Hematopoietic multipotent progenitor cell treated with erythropoietin and hydrocortisone succinate and interleukin-3 and kit ligand, for 15 days (in vitro differentiated cells): Measurements from ENCODE around the gene UBAP2.
A peak's percentile ranks its signal among the peaks of the same experiment; 100 is the strongest.
"Not testable (repeated sequence)": the region's sequence is repeated elsewhere in the genome, so short reads cannot be mapped to it uniquely, and the experiment has no call there.

Source experiments
- DNase-seq: peaks from one replicate; pipeline ENCODE4 v3.0.0-alpha.2; 2015; ENCODE audit warnings: low spot score

The UBAP2 gene

GRCh38 chr9:34046784-34047379 lies 1.8 kb downstream of the UBAP2 start:
- no peak for DNase-seq

GRCh38 chr9:34045903-34046302 lies 2.8 kb downstream of the UBAP2 start:
- DNase-seq = no peak

GRCh38 chr9:34042074-34042473 lies 6.6 kb downstream of the UBAP2 start:
- DNase-seq = not testable (repeated sequence)

GRCh38 chr9:34038851-34039250 lies 9.8 kb downstream of the UBAP2 start:
- DNase-seq = not testable (repeated sequence)

GRCh38 chr9:34037626-34038025 lies 11.1 kb downstream of the UBAP2 start:
- no peak for DNase-seq

GRCh38 chr9:34036625-34037024 lies 12.1 kb downstream of the UBAP2 start:
- no peak for DNase-seq

GRCh38 chr9:34035656-34036055 lies 13.0 kb downstream of the UBAP2 start:
- no peak for DNase-seq

- DNase-seq = no peak
Measured at GRCh38 chr9:34034698-34035065, 14.0 kb downstream of the UBAP2 start.

- DNase-seq = no peak
Measured at GRCh38 chr9:34032631-34033030, 16.1 kb downstream of the UBAP2 start.

GRCh38 chr9:34027845-34028574 lies 20.7 kb downstream of the UBAP2 start:
- no peak for DNase-seq

- no peak for DNase-seq
Measured at GRCh38 chr9:34025811-34026210, 22.9 kb downstream of the UBAP2 start.

GRCh38 chr9:34025062-34025461 lies 23.6 kb downstream of the UBAP2 start:
- DNase-seq = no peak

- DNase-seq = not testable (repeated sequence)
Measured at GRCh38 chr9:34024476-34024875, 24.2 kb downstream of the UBAP2 start.

- no peak for DNase-seq
Measured at GRCh38 chr9:34016149-34016548, 32.5 kb downstream of the UBAP2 start.

GRCh38 chr9:34010979-34011378 lies 37.7 kb downstream of the UBAP2 start:
- DNase-seq = peak; percentile 65

- DNase-seq = no peak
Measured at GRCh38 chr9:34001951-34002350, 46.7 kb downstream of the UBAP2 start.

GRCh38 chr9:34001298-34001697 lies 47.4 kb downstream of the UBAP2 start:
- DNase-seq = no peak

- no peak for DNase-seq
Measured at GRCh38 chr9:33995449-33995848, 53.2 kb downstream of the UBAP2 start.

GRCh38 chr9:33993104-33993503 lies 55.6 kb downstream of the UBAP2 start:
- DNase-seq = no peak

- no peak for DNase-seq
Measured at GRCh38 chr9:33992632-33993031, 56.1 kb downstream of the UBAP2 start.

- no peak for DNase-seq
Measured at GRCh38 chr9:33988219-33988890, 60.3 kb downstream of the UBAP2 start.

GRCh38 chr9:33976414-33976813 lies 72.3 kb downstream of the UBAP2 start:
- no peak for DNase-seq

- no peak for DNase-seq
Measured at GRCh38 chr9:33972698-33973097, 76.0 kb downstream of the UBAP2 start.
